Midbrain (tissue), 1 donor: ENCODE measurements around the gene RGS12.

ENCODE experiments used
- DNase-seq: peaks from one replicate; lab custom pipeline; 2025; lab: John Stamatoyannopoulos, UW

RGS12 gene

GRCh38 chr4:3292571-3293400, at the start of gene RGS12:
RGS12 (plus strand) TSS chr4:3293021; CDS start chr4:3316171, 23,150 bp downstream.
- peak; percentile 93 for DNase-seq

- DNase-seq: no peak
Measured at GRCh38 chr4:3243136-3243780, 49.6 kb upstream of the RGS12 start.

- no peak for DNase-seq
Measured at GRCh38 chr4:3244002-3244401, 48.8 kb upstream of the RGS12 start.

GRCh38 chr4:3244747-3245146, 48.1 kb upstream of the RGS12 start:
- DNase-seq: no peak

GRCh38 chr4:3245676-3246075, 47.1 kb upstream of the RGS12 start:
- DNase-seq: no peak

- no peak for DNase-seq
Measured at GRCh38 chr4:3246458-3247398, 46.1 kb upstream of the RGS12 start.

- no peak for DNase-seq
Measured at GRCh38 chr4:3247399-3248177, 45.2 kb upstream of the RGS12 start.

GRCh38 chr4:3248178-3248480, 44.7 kb upstream of the RGS12 start:
- DNase-seq: no peak

- no peak for DNase-seq
Measured at GRCh38 chr4:3248811-3249661, 43.8 kb upstream of the RGS12 start, which contains the start of gene MSANTD1. MSANTD1 (plus strand) TSS chr4:3249159; CDS start chr4:3249223, 64 bp downstream.

GRCh38 chr4:3249711-3250437, 42.9 kb upstream of the RGS12 start:
- DNase-seq: no peak

GRCh38 chr4:3250438-3250955, 42.3 kb upstream of the RGS12 start:
- no peak for DNase-seq

GRCh38 chr4:3250956-3251690, 41.7 kb upstream of the RGS12 start:
- no peak for DNase-seq

- DNase-seq: no peak
Measured at GRCh38 chr4:3251691-3252479, 40.9 kb upstream of the RGS12 start.

GRCh38 chr4:3252480-3252828, 40.4 kb upstream of the RGS12 start:
- DNase-seq: no peak

GRCh38 chr4:3252831-3253641, 39.8 kb upstream of the RGS12 start:
- no peak for DNase-seq

GRCh38 chr4:3253808-3254207, 39.0 kb upstream of the RGS12 start:
- no peak for DNase-seq
